Measurements from ENCODE around the gene MRPL21. TPM values are rescaled to one million over a fixed set of nuclear protein-coding genes. Genes with fewer than 3 reads are reported as not detected.
"Not testable (repeated sequence)": the region's sequence is repeated elsewhere in the genome, so short reads cannot be mapped to it uniquely, and the experiment has no call there.

MRPL21 gene
- total and polyA plus RNA-seq, 2 donors from 2014 or later = 45.0 to 147 TPM

- Histone ChIP-seq H3K27ac (ENCODE audit: low read depth in 2 of 2, low read length in 2 of 2) (peak overlapping the region; percentile 23 to 28), H3K9me3 (ENCODE audit: control insufficient read depth in 2 of 3, insufficient read depth in 1 of 3, low read length in 3 of 3) (no peaks in the 10 kb centered on the region), H3K36me3 (ENCODE audit: control insufficient read depth in 2 of 3, insufficient read depth in 3 of 3, low read length in 3 of 3) (peaks cover 2 to 26% (median 12%) of the 10 kb centered on the region in 3 donors), H3K9ac (ENCODE audit: low read length in 3 of 3) (peak overlapping the region in 1 of 3 donors; percentile 12), H3K27me3 (ENCODE audit: control insufficient read depth, insufficient read depth, low read length) (no peaks in the 10 kb centered on the region), H3K4me3 (ENCODE audit: low read length in 3 of 3) (no peak overlapping the region), H3K4me1 (ENCODE audit: control insufficient read depth in 2 of 3, insufficient read depth in 2 of 3, low read depth in 1 of 3, low read length in 3 of 3) (peaks cover 0 to 8% (median 5%) of the 10 kb centered on the region in 3 donors)
- intact Hi-C loops (cut with DNase I) = no loop called here
- FAIRE-seq = no peak
- TF ChIP-seq CTCF (IDR thresholded peaks at IDR 0.05; ENCODE audit: borderline replicate concordance, extremely low read depth, insufficient read depth) = no peak
- DNase-seq = no peak
Observed at GRCh38 chr11:68891351-68891948, 12.2 kb downstream of the MRPL21 start.

- H3K9ac ChIP-seq (ENCODE audit: low read length in 3 of 3) = no peak overlapping the region
- TF ChIP-seq CTCF (IDR thresholded peaks at IDR 0.05; ENCODE audit: borderline replicate concordance, extremely low read depth, insufficient read depth) = no peak
- intact Hi-C loops (cut with DNase I) = no loop called here
- H3K27me3 ChIP-seq (ENCODE audit: control insufficient read depth, insufficient read depth, low read length) = no peaks in the 10 kb centered on the region
- peaks cover 2 to 18% (median 4%) of the 10 kb centered on the region in 3 donors for H3K36me3 ChIP-seq (ENCODE audit: control insufficient read depth in 2 of 3, insufficient read depth in 3 of 3, low read length in 3 of 3)
- FAIRE-seq (no peak), DNase-seq (peak; percentile 60 to 93 (median 74))
- no peaks in the 10 kb centered on the region for H3K9me3 ChIP-seq (ENCODE audit: control insufficient read depth in 2 of 3, insufficient read depth in 1 of 3, low read length in 3 of 3)
- H3K4me3 ChIP-seq (ENCODE audit: low read length in 3 of 3) = no peak overlapping the region
- peak overlapping the region; percentile 53 to 69 for H3K27ac ChIP-seq (ENCODE audit: low read depth in 2 of 2, low read length in 2 of 2)
- H3K4me1 ChIP-seq (ENCODE audit: control insufficient read depth in 2 of 3, insufficient read depth in 2 of 3, low read depth in 1 of 3, low read length in 3 of 3) = peaks cover 0 to 8% (median 5%) of the 10 kb centered on the region in 3 donors
Observed at GRCh38 chr11:68890490-68891231, 13.0 kb downstream of the MRPL21 start.

- TF ChIP-seq CTCF (IDR thresholded peaks at IDR 0.05; ENCODE audit: borderline replicate concordance, extremely low read depth, insufficient read depth) = peak; percentile 7
- FAIRE-seq (no peak), DNase-seq (peak in 4 of 5 donors; percentile 52 to 91 (median 60))
- H3K9ac ChIP-seq (ENCODE audit: low read length in 3 of 3) = no peak overlapping the region
- H3K4me1 ChIP-seq (ENCODE audit: control insufficient read depth in 2 of 3, insufficient read depth in 2 of 3, low read depth in 1 of 3, low read length in 3 of 3) = peaks cover 0 to 8% (median 5%) of the 10 kb centered on the region in 3 donors
- H3K36me3 ChIP-seq (ENCODE audit: control insufficient read depth in 2 of 3, insufficient read depth in 3 of 3, low read length in 3 of 3) = peaks cover 2 to 17% (median 3%) of the 10 kb centered on the region in 3 donors
- no peak overlapping the region for H3K4me3 ChIP-seq (ENCODE audit: low read length in 3 of 3)
- intact Hi-C loops (cut with DNase I) = no loop called here
- no peaks in the 10 kb centered on the region for H3K9me3 ChIP-seq (ENCODE audit: control insufficient read depth in 2 of 3, insufficient read depth in 1 of 3, low read length in 3 of 3)
- no peaks in the 10 kb centered on the region for H3K27me3 ChIP-seq (ENCODE audit: control insufficient read depth, insufficient read depth, low read length)
- H3K27ac ChIP-seq (ENCODE audit: low read depth in 2 of 2, low read length in 2 of 2) = no peak overlapping the region
Observed at GRCh38 chr11:68889948-68890446, 13.6 kb downstream of the MRPL21 start.

GRCh38 chr11:68884827-68885226 is 18.8 kb downstream of the MRPL21 start:
- H3K36me3 ChIP-seq (ENCODE audit: control insufficient read depth in 2 of 3, insufficient read depth in 3 of 3, low read length in 3 of 3); intact Hi-C loops (cut with DNase I); H3K4me1 ChIP-seq (ENCODE audit: control insufficient read depth in 2 of 3, insufficient read depth in 2 of 3, low read depth in 1 of 3, low read length in 3 of 3); H3K9me3 ChIP-seq (ENCODE audit: control insufficient read depth in 2 of 3, insufficient read depth in 1 of 3, low read length in 3 of 3); H3K27me3 ChIP-seq (ENCODE audit: control insufficient read depth, insufficient read depth, low read length); FAIRE-seq; H3K9ac ChIP-seq (ENCODE audit: low read length in 3 of 3); H3K4me3 ChIP-seq (ENCODE audit: low read length in 3 of 3); DNase-seq; H3K27ac ChIP-seq (ENCODE audit: low read depth in 2 of 2, low read length in 2 of 2): not testable (repeated sequence)

Data from kidney (tissue), 14 donors.